ENCODE data around the gene KLHL29.

The KLHL29 gene

GRCh38 chr2:23668756-23669304 lies 283.9 kb downstream of the KLHL29 start:
- no peak for DNase-seq

DNA sequence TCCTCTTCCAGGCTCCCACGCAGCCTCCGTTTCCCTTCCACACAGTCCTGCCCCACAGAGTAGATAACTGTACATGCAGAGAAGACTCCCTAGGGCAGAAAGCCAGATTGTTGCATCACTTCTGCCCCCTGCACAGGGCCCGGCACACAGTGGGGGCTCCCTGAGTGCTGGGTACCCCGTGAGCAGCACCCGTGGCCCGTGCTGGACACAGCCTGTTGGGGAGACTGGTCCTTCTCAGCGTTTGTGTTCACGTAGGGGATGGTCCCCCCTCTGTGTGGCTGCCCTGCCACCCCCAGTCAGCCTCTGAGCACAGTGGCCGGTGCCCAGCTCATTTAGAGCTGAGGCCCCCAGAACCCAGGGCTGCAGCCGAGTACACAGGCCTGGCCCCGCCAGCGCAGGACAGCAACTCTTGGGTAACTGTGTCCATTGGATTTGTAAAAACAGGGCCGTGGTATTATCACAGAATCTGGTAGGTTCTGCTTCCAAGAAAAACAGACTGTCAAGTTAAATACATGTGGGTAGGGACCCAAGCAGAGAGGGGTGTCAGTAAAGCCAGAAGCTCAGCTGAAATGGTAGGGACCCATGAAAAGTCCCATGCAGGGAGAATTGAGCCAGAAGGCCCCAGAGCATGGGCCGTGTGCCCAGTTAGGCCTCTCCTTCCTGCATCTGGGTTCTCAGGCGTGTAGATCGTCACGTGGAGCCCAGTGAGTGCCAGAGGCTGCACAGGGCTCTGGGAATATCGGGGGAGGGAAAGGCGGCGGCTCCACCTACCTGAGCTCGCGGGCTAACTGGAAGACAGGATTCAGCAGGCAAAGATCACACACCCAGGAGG lies 284.6 kb downstream of the KLHL29 start:
- no peak for DNase-seq

GRCh38 chr2:23670245-23670592 lies 285.2 kb downstream of the KLHL29 start:
- no peak for DNase-seq

DNA sequence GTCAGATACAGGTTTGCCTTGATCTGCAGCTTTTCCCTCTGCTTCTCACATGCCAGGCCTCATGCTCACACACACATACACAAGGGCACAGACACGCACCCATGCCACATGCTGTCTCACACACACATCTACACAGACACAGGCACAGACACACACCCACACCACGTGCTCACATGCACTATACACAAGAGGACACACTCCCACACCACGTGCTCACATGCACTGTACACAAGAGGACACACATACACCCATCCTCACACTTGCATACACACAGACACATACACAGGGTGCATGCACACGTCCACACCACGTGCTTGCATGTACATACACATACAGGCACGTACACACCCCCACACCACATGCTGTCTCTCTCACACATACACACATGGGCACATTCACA lies 288.1 kb downstream of the KLHL29 start:
- no peak for DNase-seq

- no peak for DNase-seq
Measured at GRCh38 chr2:23673830-23674679, 289.1 kb downstream of the KLHL29 start.

GRCh38 chr2:23675506-23675905 lies 290.5 kb downstream of the KLHL29 start:
- peak; percentile 70 for DNase-seq

DNA sequence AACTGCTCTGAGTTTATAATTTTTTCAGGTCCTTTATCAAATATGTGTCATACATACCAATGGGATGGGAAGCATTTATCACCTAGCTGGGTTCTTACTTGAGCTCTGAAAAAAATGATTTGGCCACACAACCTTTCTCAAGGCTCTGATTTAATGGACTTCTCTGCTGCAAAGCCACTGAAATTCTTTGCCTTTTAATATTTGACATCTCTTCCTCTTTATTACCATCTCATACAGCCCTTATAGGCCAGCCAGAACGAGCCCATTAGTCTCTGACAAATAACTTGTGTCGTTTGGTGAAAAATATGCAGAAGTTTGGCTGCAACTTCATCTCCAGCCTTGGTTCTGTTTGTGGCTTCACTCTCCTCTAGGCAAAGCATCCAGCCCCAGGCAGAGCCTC lies 292.9 kb downstream of the KLHL29 start:
- no peak for DNase-seq

DNA sequence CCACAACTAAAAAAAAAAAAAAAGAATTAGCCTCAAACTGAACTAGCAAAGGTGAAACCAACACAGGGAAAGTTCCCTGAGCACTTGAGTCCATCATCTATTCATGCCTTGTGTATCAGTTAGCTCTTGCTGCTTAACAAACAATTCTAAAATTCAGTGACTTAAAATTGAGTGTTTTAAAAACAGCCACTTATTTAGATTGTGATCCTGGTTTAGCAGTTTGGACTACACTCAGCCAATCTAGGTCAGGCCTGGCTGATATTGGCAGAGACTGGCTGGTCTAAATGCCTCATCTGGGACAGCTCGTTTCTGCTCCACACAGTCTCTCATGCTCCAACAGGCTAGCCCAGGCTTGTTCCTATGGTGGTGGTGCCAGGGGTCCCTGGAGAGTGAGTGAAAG lies 294.1 kb downstream of the KLHL29 start:
- no peak for DNase-seq

GRCh38 chr2:23680951-23681350 lies 296.0 kb downstream of the KLHL29 start:
- DNase-seq: no peak

DNA sequence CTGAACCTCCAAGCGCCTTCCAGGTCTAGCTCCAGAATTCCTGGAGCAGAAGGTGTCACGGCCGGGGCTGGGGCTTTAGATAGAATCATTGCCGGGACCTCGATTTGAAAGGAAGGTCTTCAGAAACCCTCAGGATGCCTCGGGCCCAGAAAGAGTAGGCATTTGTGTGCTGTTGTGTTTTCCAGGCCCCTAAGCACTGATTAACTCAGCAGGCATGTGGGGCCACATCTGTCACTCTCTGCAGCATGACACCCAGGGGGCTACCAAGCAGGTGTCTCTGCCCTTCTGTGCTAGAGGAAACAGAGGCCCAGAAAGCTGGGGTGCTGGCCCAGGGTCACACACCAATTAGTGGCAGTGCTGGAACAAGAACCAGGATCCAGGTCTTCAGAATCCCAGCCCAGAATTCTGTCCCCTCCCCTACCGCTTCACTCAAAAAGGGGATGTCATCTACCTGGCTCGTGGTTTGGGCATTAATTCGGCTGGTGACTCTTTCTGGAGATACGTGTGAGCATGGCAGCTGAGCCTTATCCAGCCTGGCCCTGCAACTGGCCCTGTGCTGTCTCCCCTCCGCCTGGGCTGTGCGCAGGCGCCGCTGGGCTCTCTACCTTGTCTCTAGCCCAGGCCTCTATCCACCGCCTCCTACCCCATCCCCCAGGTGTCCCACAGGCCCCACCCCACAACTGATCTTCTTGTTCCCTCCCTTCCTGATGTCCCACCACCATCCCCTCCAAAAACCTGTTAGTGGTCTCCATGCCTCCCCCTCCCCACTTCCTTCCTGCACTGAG lies 296.6 kb downstream of the KLHL29 start:
- DNase-seq: no peak

- DNase-seq: no peak
Measured at GRCh38 chr2:23682481-23682880, 297.5 kb downstream of the KLHL29 start.

DNA sequence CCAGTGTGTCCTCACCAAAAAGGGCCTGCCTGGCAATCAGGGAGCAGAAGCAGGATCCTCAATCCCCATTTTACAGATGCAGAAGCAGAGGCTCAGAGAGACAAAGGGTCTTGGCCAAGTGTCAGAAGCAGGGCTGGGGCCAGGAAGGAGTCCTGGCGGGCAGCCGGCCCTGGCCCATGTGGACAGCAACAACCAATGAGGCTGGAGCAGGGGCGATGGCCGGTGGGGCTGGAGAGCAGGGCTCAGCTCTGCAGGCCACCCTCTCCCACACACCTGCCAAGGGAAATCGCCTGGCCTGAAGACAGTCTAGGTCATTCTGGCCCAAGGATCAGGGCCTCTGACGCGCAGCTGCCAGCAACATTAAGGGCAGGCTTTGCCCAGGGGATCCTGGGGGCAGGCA lies 298.0 kb downstream of the KLHL29 start:
- DNase-seq: no peak

DNA sequence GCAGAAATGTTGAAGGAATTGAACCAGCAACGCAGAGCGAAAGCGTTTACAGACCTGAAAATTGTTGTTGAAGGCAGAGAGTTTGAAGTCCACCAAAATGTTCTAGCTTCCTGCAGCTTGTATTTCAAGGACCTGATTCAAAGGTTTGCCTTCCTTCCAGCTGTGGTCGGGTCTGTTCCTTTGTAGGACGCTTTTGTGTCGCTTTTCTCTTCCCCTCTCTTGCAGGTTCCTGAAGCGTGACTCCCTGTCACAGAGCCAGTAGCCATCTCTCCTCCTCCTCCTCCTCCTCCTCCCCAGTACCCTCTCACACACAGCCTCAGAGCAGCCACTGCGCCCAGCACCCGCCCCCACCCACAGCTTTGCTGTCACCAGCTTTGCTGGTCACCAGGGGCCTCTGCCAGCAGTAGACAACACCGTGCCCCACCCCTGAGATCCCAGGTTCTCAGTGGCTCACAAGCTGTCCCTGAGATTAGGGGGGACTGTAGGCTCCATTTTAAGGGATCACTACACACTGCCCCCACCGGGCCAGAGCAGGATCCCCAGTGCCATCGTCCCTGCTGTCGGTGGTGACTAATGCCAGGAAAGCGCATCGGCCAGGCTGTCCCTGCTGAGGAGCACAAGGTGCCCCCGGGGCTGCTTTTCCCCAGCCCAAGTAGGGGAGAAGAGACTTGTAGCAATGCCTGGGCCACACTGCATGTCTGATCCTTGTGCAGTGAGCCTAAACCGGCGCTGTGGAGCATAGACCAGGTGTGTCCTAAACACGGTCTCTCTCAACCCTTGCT lies 299.6 kb downstream of the KLHL29 start:
- DNase-seq: peak; percentile 10

DNA sequence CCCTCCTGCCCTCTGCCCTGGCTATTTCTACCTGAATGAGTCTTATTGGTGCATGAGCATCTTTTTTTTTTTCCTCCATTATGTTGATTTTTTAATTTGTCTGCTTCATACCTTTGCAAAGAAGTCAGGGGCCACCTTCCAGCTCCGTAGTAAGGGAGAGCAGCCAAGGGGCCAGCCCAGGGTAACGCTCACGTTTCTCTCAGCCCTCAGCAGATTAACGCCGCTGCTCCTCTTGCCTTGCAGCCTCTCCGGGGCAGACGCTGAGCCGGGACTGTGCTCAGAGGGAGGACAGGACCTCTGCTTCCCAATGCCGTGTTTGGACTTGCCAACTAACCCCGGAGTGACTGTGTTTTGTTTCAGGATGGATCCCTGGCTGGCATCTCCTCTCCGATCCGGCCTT lies 300.2 kb downstream of the KLHL29 start:
- no peak for DNase-seq

- no peak for DNase-seq
Measured at GRCh38 chr2:23685706-23686105, 300.7 kb downstream of the KLHL29 start.

DNA sequence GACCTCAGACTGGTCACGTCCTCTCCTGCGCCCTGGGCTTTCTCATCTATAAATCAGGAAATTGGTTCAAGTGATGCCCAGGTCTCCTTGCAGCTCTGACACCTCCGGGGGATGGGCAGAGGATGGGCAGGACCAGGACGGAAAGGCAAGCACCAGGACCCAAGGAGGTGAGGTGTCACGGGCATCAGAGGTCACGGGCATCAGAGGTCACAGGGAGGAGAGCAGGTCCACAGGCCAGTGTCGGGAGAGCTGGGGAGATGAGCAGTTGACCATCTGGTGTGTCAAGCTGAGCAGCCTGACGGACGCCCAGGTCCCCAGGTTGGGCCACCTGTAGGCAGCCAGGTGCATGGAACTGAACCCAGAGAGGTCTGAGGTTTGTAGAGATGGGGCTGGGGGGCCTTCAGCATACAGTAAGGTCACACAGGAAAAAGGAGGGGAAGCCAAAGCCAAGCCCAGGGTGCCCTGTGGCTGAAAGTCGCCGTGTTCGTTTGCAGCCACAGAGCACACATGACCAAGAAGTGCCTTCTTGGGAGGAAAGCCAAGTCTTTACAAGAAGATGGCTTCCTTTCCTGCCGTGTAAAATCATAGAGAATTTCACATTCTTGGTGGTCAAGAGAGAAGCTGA lies 301.5 kb downstream of the KLHL29 start:
- no peak for DNase-seq

GRCh38 chr2:23687214-23687613 lies 302.2 kb downstream of the KLHL29 start:
- no peak for DNase-seq

- DNase-seq: no peak
Measured at GRCh38 chr2:23687713-23688112, 302.7 kb downstream of the KLHL29 start.

GRCh38 chr2:23688486-23689130 lies 303.6 kb downstream of the KLHL29 start:
- DNase-seq: no peak

- no peak for DNase-seq
Measured at GRCh38 chr2:23689131-23689700, 304.2 kb downstream of the KLHL29 start.

DNA sequence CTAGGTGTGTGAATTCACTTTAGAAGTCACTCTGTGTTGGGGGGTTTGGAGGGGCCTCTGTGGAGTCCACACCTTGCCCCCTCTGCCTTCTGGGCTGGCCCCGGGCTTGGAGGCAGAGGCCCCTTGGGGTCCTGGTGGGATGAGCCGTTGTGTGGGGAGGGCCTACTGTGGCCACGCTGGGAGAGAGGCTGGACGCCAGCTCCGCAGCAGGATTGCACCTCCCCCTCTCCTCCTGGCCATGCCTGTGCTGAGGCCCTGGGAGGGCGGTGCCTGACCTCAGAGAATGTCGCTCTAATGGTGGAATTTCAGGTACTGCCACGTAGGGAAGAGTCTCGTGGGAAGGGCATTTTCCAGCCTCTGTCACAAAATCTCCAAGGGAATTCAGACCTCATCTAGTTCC lies 304.9 kb downstream of the KLHL29 start:
- DNase-seq: no peak

Data from DMS79 (cell line).